Ectodermal cell (in vitro differentiated cells): Measurements from ENCODE around the gene SLC8A3.

Experiments used
- H3K27ac ChIP-seq: 2 replicates; pipeline ENCODE4 v1.7.0; 2013; ENCODE audit warnings: mild to moderate bottlenecking, low read depth, low read length; ENCODE audit not compliant: insufficient read depth, poor library complexity, severe bottlenecking
- H3K27me3 ChIP-seq: 2 replicates; pipeline ENCODE4 v1.7.0; 2013; ENCODE audit warnings: mild to moderate bottlenecking, low read length; ENCODE audit not compliant: insufficient read depth, control insufficient read depth, poor library complexity, severe bottlenecking
- H3K36me3 ChIP-seq: one replicate; pipeline ENCODE4 v1.7.0; 2013; ENCODE audit warnings: low read length; ENCODE audit not compliant: control insufficient read depth, insufficient read depth
- H3K4me1 ChIP-seq: one replicate; pipeline ENCODE4 v1.7.0; 2013; ENCODE audit warnings: low read length; ENCODE audit not compliant: control insufficient read depth, insufficient read depth
- H3K4me3 ChIP-seq: 2 replicates; pipeline ENCODE4 v1.7.0; 2013; ENCODE audit warnings: low read depth, low read length, control low read depth; ENCODE audit not compliant: insufficient read depth
- H3K9me3 ChIP-seq: 2 replicates; pipeline ENCODE4 v1.7.0; 2013; ENCODE audit warnings: mild to moderate bottlenecking, low read length, moderate library complexity; ENCODE audit not compliant: control insufficient read depth
- WGBS, 2 experiments: methylation state at CpG; one replicate each; pipeline ENCODE4 v1.1.7; 2013; ENCODE audit warnings: missing lambda C conversion rate in 2 of 2; 5-methylcytosine and 5-hydroxymethylcytosine counted together

Gene SLC8A3

GRCh38 chr14:70078329-70078728 is 110.4 kb downstream of the SLC8A3 start:
- H3K27me3 ChIP-seq, result no peaks in the 10 kb centered on the region
- no peak overlapping the region for H3K27ac ChIP-seq
- H3K4me3 ChIP-seq, result no peak overlapping the region
- no peaks in the 10 kb centered on the region for H3K36me3 ChIP-seq
- H3K4me1 ChIP-seq, result no peaks in the 10 kb centered on the region
- H3K9me3 ChIP-seq, result no peaks in the 10 kb centered on the region

GRCh38 chr14:70077720-70078119 is 111.0 kb downstream of the SLC8A3 start:
- WGBS, 2 experiments, result 91 to 96% methylated on average over 2 of the region's 2 CpGs
- no peaks in the 10 kb centered on the region for H3K36me3 ChIP-seq
- H3K27ac ChIP-seq, result no peak overlapping the region
- no peaks in the 10 kb centered on the region for H3K27me3 ChIP-seq
- no peaks in the 10 kb centered on the region for H3K9me3 ChIP-seq
- no peaks in the 10 kb centered on the region for H3K4me1 ChIP-seq
- no peak overlapping the region for H3K4me3 ChIP-seq

- 94 to 97% methylated on average over 3 of the region's 3 CpGs for WGBS, 2 experiments
- no peaks in the 10 kb centered on the region for H3K36me3 ChIP-seq
Observed at GRCh38 chr14:70077005-70077404, 111.7 kb downstream of the SLC8A3 start.

GRCh38 chr14:70073924-70074566 is 114.7 kb downstream of the SLC8A3 start:
- Histone ChIP-seq H3K36me3 (no peaks in the 10 kb centered on the region), H3K27me3 (no peaks in the 10 kb centered on the region), H3K4me3 (no peak overlapping the region), H3K27ac (no peak overlapping the region), H3K9me3 (no peaks in the 10 kb centered on the region), H3K4me1 (no peaks in the 10 kb centered on the region)
- WGBS, 2 experiments, result 66 to 75% methylated on average over 3 of the region's 3 CpGs

More at GRCh38 chr14:70077005-70077404, 111.7 kb downstream of the SLC8A3 start:
- Histone ChIP-seq H3K27me3 (no peaks in the 10 kb centered on the region), H3K4me1 (no peaks in the 10 kb centered on the region), H3K27ac (no peak overlapping the region), H3K4me3 (no peak overlapping the region), H3K9me3 (no peaks in the 10 kb centered on the region)

- Histone ChIP-seq H3K9me3 (no peaks in the 10 kb centered on the region), H3K27me3 (no peaks in the 10 kb centered on the region), H3K27ac (no peak overlapping the region), H3K4me3 (no peak overlapping the region), H3K4me1 (no peaks in the 10 kb centered on the region), H3K36me3 (no peaks in the 10 kb centered on the region)
- 85 to 87% methylated on average over 5 of the region's 5 CpGs for WGBS, 2 experiments
Observed at GRCh38 chr14:70069186-70069585, 119.6 kb downstream of the SLC8A3 start.

- H3K27me3 ChIP-seq, result no peaks in the 10 kb centered on the region
- no peaks in the 10 kb centered on the region for H3K9me3 ChIP-seq
- H3K27ac ChIP-seq, result no peak overlapping the region
- H3K4me1 ChIP-seq, result no peaks in the 10 kb centered on the region
- 97% methylated on average over 5 of the region's 5 CpGs for WGBS, 2 experiments
- H3K4me3 ChIP-seq, result no peak overlapping the region
- no peaks in the 10 kb centered on the region for H3K36me3 ChIP-seq
Observed at GRCh38 chr14:70067810-70068209, 120.9 kb downstream of the SLC8A3 start.

GRCh38 chr14:70064136-70064865 is 124.5 kb downstream of the SLC8A3 start:
- Histone ChIP-seq H3K9me3 (no peaks in the 10 kb centered on the region), H3K36me3 (no peaks in the 10 kb centered on the region), H3K4me3 (no peak overlapping the region), H3K27me3 (no peaks in the 10 kb centered on the region), H3K4me1 (no peaks in the 10 kb centered on the region), H3K27ac (no peak overlapping the region)
- WGBS, 2 experiments, result 91% methylated on average over 9 to 11 of the region's 11 CpGs

GRCh38 chr14:70061108-70061507 is 127.6 kb downstream of the SLC8A3 start:
- no peaks in the 10 kb centered on the region for H3K9me3 ChIP-seq
- H3K4me1 ChIP-seq, result no peaks in the 10 kb centered on the region
- WGBS, 2 experiments, result 92 to 97% methylated on average over 2 of the region's 2 CpGs
- no peak overlapping the region for H3K27ac ChIP-seq
- no peak overlapping the region for H3K4me3 ChIP-seq
- no peaks in the 10 kb centered on the region for H3K36me3 ChIP-seq
- H3K27me3 ChIP-seq, result no peaks in the 10 kb centered on the region

- WGBS, 2 experiments, result 86 to 94% methylated on average over 2 of the region's 2 CpGs
- no peaks in the 10 kb centered on the region for H3K36me3 ChIP-seq
- no peak overlapping the region for H3K27ac ChIP-seq
- no peak overlapping the region for H3K4me3 ChIP-seq
- no peaks in the 10 kb centered on the region for H3K9me3 ChIP-seq
- no peaks in the 10 kb centered on the region for H3K27me3 ChIP-seq
- no peaks in the 10 kb centered on the region for H3K4me1 ChIP-seq
Observed at GRCh38 chr14:70059545-70059944, 129.2 kb downstream of the SLC8A3 start.

- 94% methylated on average over 5 of the region's 5 CpGs for WGBS, 2 experiments
- H3K27ac ChIP-seq, result no peak overlapping the region
- H3K36me3 ChIP-seq, result no peaks in the 10 kb centered on the region
- H3K4me1 ChIP-seq, result peaks cover 3% of the 10 kb centered on the region
- H3K9me3 ChIP-seq, result no peaks in the 10 kb centered on the region
- no peaks in the 10 kb centered on the region for H3K27me3 ChIP-seq
- H3K4me3 ChIP-seq, result no peak overlapping the region
Observed at GRCh38 chr14:70057519-70058136, 131.1 kb downstream of the SLC8A3 start.
